Measurements from ENCODE around the gene LEKR1. TPM values are rescaled to one million over a fixed set of nuclear protein-coding genes. Genes with fewer than 3 reads are reported as not detected.
A peak's percentile ranks its signal among the peaks of the same experiment; 100 is the strongest.

LEKR1 gene
- total and polyA plus RNA-seq, 9 of the 15 experiments (the other 6 are each of a cell fraction or from before 2014, with no cell fraction given): 0.76 to 1.8 (median 1.2) TPM

- TF ChIP-seq ZBTB40 (IDR thresholded peaks at IDR 0.05) (peak; percentile 27; the same call in 1 of the 2 replicates), ZBTB40 (CRISPR knock-in tag; IDR thresholded peaks at IDR 0.05) (no peak), PTRF (tag; IDR thresholded peaks at IDR 0.05) (peak; percentile 31; the same call in 1 of the 2 replicates), ATF3 (IDR thresholded peaks at IDR 0.05) (peak; percentile 52), ATF3 (CRISPR knock-in tag; conservative IDR thresholded peaks at IDR 0.05) (no peak), FOXA3 (CRISPR knock-in tag; conservative IDR thresholded peaks at IDR 0.05 in 1 of 2, IDR thresholded peaks at IDR 0.05 in 1 of 2) (peak; percentile 70 to 85; a peak in 3 of 4 replicates), ZNF408 (CRISPR knock-in tag; IDR thresholded peaks at IDR 0.05; ENCODE audit: low read depth) (no peak), ZHX1 (conservative IDR thresholded peaks at IDR 0.05; ENCODE audit: low read length) (no peak), MAFF (IDR thresholded peaks at IDR 0.05; ENCODE audit: low read length) (peak; percentile 93), ETV1 (tag; conservative IDR thresholded peaks at IDR 0.05; ENCODE audit: low read depth) (peak; percentile 32; the same call in 1 of the 2 replicates), ZNF431 (CRISPR knock-in tag; IDR thresholded peaks at IDR 0.05) (no peak), C11orf30 (IDR thresholded peaks at IDR 0.05; ENCODE audit: low read depth) (peak; percentile 96), CEBPG (CRISPR knock-in tag; IDR thresholded peaks at IDR 0.05) (no peak), CEBPG (tag; conservative IDR thresholded peaks at IDR 0.05 in 1 of 2, IDR thresholded peaks at IDR 0.05 in 1 of 2) (peak in 1 of 2 experiments; percentile 32; a peak in 1 of 4 replicates)
- TF ChIP-seq, protein P1, sequence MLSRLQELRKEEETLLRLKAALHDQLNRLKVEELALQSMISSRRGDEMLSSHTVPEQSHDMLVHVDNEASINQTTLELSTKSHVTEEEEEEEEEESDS (CRISPR knock-in tag; IDR thresholded peaks at IDR 0.05): no peak
Observed at GRCh38 chr3:156795890-156796481, 30.2 kb upstream of the LEKR1 start (continued).

All from K562 (cell line).